NCI-H1436 treated with DMSO at 0.1 percent for 48 hours (cell line): Measurements from ENCODE around the gene VIPAS39.

Experiments
- DNase-seq: peaks from one replicate; lab custom pipeline; 2025; lab: John Stamatoyannopoulos, UW

VIPAS39 gene

DNA sequence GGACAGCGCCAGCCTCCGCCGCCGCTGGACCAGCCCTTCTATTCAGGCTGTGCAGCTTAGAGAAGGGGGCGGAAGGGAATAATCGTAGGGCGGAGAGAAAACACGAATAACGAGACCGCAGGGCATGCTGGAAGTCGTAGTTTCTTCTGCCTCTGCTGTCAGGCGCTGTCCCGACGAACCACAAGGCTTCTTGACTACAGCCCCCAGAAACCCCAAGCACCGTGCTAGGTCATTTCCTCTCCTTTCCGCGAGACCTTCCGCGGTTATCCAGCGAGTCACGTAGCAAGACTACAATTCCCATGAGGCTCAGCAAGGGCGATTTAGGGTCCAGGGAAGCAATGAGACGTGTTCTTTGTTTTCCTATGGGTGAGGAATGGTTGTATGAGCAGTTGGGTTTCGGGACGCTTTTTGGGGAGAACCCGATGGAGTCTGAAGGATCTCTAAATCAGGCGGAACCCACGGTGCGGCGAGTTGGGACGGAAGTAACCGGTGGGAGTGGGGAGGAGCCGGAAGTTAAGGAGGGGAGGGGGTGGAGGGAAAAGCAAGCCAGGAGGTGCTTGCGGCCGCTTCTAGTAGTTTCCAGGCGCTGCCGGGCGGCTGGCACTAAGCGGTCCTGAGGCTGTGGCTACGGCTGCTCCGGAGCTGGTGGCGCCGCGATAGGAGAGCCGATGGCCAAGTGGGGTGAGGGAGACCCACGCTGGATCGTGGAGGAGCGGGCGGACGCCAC, at the start of gene VIPAS39, which contains the start of gene AHSA1:
VIPAS39 (minus strand) TSS at position 80 of the 727 bp plus-strand sequence. CDS start 3,499 bp downstream, outside the sequence.
AHSA1 (plus strand) TSS at position 572 of the 727 bp plus-strand sequence; CDS start at position 669, 97 bp downstream.
- peak; percentile 96 for DNase-seq

DNA sequence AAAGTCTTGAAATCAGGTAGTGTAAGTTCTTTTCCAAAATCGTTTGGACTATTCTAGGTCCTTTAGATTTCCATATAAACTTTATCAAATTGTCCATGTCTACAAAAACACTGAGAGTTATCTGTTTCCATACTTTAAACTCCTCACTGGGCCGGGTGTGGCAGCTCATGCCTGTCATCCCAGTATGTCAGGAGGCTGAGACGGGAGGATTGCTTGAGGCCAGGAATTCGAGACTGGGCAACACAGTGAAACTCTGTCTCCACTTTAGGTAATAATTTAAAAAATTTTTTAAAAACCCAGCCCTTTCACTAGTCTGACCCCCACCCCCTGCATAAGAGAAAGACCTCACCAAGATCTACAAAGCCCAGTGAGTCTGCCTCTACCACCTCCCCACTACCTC, 47.6 kb upstream of the VIPAS39 start:
- no peak for DNase-seq

DNA sequence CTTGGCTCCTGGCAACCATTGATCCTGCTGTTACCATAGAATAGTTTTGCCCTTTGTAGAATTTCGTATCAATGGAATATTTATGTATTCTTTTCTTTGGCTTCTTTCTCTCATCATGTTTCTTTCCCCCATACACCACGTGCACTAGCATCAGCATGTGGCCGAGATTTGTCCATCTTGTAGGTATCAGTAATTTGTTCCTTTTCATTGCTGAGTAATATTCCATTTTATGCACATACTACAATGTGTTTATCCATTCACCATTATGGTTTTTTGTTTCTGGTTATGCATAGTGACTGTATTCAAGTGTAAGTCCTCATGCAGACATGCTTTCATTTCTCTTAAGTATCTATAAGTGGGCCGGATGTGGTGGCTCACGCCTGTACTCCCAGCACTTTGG, 45.7 kb upstream of the VIPAS39 start:
- DNase-seq = no peak

DNA sequence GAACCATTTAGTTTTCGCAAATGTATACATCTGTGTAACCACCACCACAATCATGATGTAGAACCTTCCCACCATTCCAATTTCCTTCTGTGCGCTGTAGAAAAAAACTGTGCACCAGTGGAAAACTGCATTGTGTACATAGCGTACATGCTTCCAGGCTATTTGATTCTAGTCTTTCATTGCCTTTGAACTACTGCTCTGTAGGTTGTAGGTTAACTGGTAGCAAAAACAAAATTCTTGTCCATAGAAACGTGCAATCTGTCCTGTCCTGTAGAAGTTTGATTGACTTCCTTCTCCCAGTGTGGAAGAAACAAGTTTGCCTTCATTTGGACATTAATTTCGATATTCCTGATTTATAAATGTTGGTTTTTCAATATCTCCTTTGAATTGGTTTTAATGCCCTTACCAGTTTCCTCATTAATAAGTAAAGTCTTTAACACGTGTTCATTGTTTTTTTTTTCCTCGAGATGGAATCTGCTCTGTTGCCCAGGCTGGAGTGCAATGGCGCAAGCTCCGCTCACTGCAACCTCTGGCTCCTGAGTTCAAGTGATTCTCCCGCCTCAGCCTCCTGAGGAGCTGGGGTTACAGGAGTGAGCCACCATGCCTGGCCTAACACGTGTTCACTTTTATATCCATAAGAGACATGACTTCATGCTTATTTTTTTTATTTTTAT, 44.8 kb upstream of the VIPAS39 start:
- no peak for DNase-seq

DNA sequence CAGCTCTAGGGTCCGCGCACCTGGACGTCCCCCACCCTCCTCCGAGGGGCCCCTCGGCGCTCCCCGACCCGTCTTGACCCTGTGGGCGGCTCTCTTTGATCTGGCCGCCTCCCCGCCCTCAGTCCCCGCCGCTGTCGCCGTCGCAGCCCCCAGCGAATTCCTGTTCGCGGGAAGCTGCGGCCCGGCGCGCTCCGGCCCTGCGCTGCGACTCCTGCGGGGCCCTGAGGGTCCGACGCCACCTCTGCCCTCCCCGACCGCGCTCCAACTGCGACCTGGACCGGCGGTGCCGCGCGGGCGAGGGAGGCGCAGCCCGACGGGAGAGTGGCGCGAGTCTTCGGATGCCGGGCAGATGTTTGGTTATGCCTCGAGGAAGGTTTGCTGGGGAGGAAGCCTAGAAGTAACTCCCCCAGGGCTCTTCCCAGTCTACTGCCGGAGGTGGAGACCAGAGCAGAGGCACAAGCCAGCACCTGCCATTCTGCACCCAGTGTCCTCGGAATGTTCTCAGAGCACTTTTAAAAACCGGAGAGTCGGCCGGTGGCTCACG, 41.7 kb upstream of the VIPAS39 start:
- DNase-seq = no peak

DNA sequence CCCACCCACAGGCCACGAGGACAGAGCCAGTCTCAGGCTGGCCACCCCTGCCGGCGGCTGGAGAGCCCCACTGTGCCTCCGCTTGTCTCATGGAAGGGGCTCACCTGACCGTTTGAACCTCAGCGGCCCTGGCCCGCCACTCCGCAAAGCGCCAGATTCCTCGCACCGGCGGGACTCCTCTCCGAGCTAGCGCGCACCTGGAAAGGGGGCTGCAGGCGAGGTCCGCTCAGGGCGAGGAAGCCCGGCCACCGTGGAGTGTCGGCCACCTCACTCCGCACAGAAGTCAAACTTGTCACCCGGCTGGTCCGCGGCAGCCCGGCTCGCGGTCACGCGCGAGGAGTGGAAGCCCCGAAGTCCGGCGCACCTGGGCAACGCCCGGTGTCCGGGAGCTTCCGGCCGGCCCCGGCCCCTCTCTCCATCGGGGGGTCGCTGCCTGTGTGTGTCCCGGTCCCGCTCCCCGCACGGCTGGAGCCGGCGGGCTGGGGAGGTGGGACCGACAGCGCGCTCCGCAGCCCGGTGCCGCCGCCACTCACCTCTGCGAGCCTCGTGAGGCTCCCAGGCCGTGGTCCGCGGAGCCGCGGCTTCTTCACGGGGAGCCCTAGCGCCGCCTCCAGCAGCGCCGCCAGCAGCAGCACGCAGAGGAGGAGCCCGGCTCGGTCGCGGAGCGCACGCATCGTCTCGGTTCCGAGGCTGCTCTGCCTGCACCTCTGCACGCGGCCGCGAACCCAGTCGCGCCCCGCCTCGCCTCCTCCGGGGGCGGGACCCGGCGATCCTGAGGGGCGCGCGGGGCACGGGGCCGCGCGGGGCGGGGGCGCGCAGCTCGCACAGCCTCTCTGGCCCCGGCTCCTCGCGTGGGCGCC, 40.9 kb upstream of the VIPAS39 start, which contains the start of gene ISM2:
ISM2 (minus strand) TSS at position 697 of the 860 bp plus-strand sequence; CDS start at position 674, 23 bp downstream.
- DNase-seq = no peak

DNA sequence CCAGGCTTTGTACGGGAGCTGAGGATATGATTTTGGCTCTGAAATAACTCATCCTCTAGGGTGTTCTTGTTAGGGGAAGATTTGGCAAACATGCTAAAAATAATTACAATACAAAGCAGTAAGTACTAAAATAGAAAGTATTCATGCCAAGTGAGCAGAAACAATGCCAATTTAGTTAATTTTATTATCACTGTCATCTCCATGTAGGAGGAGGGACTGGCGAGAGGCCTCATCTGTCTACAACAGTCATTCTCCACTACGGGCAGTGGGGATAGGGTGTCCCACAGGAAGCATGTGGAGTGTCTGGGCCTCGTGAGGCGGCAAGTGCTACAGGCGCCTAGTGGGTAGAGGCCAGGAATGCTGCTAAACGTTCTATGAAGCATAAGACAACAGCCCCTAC, 37.9 kb upstream of the VIPAS39 start:
- DNase-seq = no peak

DNA sequence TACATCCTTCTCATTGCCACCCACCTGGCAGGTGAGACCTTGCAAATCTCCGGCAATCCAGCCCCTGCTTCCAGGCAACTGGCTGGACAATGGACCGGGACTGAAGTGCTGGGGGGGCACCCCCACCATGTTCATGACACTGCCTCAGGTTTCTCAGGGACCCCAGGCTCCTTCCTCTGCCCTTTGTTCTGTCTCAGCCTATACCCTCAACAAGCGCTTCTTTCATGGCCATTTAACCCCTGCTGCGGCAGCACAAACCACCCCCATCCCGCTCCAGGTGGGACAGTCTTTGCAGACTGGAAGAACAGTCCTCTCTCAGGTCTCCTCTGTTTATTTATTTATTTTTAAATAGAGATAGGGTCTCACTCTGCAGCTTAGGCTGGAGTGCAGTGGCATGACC, 33.7 kb upstream of the VIPAS39 start:
- DNase-seq = no peak

DNA sequence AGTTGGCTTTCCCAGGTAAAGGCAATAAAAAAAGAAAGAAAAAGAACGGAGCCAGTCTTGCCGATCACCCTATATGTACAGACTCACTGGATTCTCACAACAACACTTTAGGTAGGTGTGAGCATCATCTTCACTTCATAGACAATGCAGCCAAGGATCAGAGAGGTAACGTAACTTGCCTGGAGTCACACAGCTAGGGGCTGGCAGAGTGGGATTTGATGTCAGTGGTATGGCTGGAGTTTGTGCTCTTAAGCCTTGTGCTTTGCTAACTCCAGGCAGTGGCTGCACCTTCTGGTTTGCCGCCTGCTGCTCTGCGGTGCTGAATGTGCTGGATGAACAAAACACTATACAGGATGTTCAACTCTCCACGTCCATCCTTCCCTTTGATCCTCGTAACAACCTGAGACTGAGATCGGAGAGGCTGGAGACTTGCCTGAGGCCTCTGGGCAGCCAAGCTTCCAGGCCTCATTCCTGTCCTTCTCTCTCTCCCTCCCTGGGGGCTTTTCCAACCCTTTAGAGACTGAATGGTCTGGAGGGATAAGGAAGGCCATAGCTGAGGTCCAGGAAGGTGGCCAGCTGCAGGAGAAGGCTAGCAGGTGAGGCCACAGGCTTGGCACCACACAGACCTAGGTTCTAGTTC, 33.1 kb upstream of the VIPAS39 start:
- DNase-seq = no peak

DNA sequence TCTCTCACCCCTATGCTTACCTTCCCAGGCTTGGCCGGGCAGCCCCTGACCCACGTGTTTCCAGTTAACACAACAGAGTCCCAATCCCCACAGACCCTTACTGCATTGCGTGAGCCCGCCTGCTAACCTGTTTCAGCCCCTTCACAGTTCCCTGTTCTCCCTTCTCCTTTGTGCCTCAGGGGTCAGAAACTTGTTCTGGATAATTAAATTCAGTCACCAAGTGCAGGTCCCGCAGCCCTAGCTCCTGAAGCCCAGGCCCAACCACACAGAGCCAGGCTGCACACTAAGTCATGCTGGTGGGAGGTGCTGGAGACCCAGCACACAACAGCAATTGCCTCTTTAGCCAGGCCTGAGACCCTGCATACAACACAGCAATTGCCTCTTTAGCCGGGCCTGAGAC, 31.6 kb upstream of the VIPAS39 start:
- DNase-seq = no peak

DNA sequence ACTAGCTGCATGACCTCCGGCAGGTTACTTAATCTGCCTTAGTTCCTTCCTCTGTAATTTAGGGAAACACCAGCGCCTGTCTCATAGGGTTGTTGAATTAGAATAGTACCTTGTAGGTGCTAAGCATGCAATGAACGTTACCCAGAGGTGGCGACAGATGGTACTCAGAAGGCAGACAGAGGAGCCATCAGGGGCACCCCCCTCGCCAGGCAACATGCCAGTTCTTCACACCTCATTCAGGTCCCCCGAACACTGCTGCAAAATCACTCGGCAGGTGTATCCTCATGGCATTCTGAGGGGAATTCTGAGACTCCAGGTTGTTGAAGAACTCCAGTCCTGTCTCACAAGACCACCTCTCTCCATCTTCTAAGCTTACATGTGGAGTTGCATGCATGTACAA, 31.2 kb upstream of the VIPAS39 start:
- DNase-seq = no peak

DNA sequence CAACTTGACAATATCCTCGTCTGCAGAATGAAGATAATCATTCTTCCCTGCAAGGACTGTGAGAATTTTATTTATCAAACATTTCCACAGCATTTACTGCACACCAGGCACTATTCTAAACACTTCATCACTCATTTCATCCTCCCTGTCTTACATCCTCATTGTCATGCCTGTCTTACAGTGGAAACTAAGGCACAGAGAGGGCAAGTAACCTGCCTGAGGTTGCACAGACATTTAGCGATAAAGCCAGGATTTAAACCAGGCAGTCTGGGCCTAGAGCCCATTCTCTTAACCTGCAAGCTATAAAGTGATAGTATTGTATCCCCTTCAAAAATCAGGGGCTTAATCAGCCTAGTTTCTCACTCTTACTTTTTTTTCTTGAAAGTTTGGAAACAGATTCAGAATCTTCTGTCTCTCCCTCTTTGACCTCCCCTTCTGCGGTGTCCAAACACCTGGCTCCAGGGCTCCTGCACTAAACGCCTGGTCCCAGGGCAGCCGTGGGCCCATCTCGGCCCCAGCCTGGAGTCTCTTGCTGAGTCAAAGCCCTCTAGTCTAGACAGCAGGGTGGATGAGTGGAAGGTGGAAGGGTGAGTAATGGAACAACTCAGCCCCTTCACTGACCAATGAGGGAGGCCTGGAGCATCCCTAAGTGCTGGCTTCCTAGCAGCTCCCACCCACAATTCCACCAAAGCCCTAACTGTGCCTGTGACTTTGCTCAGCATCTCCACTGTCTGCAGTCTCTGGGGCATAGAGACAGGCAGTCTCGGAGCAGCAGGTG, 28.7 kb upstream of the VIPAS39 start:
- no peak for DNase-seq

DNA sequence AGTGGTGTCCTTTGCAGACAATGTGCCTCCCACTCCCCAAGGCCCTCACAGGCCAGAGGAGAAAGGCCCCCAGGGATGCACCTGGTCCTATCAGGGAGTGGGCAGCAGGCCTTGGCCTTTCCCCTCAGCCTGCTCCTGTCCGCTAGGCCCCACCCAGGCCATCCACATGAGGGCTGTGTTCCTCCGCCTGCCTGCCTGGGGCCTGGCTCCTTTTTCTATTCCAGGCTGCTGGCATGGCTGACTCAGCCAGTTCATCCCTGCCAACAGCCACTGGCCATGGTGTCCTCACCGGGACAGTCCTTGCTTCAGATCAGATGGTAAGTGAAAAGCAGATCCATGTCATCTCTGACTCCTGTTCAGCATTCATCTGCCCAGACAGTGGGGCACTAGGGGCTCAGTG, 27.9 kb upstream of the VIPAS39 start:
- no peak for DNase-seq

DNA sequence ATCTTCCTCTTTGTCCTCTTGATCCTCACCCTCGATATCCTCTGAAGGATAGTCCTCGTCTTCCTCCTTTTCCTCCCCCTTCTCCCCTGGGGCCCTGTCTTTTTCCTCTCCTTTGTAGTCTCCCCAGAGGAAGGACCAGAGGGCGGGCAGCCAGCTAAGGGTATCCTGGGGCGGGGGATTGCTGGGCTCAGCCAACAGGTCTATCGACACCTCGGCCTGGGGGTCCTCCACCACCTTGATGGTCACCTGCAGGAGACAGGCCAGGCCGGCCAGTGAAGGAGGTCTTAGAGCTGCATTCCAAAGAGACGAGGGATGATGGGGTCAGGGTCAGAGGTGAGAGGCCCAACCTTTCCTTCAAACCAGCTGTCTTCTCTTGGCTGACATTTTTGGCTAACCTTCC, 25.0 kb upstream of the VIPAS39 start:
- no peak for DNase-seq

DNA sequence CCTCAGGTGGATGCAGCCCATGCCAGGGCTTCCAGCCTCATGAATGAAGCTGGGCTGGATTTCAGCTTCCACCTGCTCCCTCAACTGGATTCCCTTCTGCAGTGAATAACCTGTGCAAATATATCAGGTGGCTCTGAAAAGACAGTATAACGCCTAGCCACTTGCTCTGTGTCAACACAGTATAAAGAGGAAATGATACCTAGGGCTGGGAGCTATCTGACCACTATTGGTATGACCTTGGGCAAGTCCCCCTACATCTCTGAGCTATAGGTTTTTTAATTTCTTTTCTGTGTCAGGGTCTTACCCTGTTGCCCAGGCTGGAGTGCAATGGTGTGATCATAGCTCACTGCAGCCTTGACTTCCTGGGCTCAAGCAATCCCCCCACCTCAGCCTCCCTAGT, 21.4 kb upstream of the VIPAS39 start:
- no peak for DNase-seq

DNA sequence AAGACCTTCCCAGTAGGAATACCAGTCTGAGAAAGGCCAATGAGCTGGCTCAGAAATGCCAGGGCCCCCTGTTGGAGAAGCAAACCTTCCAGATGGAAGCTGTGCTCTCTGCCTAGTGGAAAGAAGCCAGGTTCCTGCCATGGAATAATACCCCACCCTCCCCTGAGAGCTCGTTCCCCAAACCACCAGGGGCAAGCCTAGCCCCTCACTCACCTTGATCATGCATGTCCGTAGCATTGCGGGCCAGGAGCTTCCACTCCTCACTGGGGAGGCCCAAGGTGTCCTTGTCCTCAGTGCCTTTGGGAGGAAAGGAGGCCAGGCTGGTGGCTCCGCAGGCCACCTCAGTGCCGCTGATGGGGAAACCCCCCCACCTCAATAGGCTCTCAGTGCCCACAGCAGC, 20.6 kb upstream of the VIPAS39 start:
- DNase-seq = no peak

DNA sequence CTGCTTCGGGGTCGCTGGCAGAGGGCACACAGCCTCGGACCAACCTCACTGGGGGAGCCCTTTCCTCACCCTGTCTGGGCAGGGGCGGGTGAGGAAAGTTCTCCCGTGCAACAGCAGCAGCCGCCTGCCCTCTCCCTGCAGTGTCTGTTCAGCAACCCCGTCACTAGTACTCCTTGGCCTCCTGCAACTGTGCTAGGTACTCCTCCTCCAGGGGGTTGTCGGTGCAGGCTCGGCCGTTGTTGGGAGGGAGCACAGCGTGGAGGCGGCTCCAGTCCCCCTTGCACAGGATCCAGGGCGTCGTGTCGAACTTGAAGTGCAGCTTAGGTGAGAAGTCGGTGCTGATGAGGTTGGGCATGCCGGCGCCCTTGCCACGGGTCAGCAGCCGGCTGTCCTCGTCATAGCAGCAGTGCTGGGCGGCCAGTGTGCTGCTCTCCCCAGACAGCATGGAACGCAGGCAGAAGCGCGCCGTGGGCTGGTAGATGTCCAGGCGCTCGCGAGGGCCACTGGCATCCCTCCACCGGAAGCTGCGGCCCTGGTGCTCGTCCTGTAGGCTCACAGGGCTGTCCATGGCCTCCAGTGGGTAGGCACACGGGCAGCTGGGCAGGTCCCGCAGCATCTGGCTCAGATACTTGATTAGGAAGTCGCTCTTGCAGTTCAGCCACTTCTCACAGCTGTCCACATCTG, 18.2 kb upstream of the VIPAS39 start:
- no peak for DNase-seq

DNA sequence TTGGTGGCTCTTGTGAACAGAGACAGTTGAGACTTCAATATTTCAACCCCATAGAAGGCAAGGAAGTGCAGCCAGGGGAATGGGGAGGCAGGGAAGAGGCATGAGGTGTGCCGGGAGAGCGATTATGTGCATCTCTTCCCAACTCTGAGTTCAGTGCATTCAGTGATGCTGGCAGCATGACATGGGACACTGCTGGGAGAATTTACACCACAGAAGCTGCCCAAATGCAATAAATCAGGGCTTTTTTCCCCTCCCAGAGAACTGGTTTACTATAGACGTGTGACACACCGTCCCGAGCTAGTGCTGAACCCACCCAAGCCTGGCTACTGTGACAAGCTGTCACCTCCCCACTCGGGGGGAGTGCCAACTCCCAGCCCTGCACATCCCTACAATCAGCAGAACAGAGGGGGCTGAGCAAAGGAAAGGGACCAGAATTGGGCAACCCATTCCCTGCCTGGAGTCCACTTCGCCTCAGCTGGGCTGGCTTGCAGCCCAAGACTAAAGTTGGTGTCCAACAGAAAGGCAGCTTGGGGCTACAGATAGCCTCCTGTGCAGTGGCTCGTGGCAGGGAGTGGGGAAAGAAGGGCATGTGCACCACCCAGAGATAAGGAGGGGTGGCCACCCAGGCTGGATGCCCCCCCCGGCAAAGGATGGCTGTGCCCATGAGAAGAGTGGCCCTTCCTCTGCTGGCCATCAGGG, 17.2 kb upstream of the VIPAS39 start:
- no peak for DNase-seq

DNA sequence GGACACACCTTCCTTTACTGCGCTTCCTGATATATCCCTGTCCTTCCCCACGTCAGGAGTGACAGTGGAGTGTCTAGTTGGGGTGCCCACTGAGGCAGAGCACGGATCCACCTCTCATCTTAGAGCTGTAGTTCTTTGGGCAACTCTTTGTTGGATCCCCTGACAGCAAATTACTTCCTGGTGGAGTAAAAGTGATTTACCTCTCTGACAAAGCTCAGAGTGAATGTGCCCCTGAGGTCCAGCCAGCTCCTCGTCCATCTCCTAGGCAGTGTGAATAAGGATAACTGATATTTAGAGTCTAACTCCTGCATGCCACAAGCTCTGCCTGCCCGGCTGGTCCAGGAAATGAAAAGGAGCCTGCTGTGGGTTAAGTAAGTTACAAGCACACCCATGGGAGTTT, 16.5 kb upstream of the VIPAS39 start:
- DNase-seq = no peak
